Right lobe of liver (tissue), 4 donors: ENCODE results near the gene RBM33.

Experiments used
- POLR2A ChIP-seq: fragments of 450-650 bp; IDR thresholded peaks from one replicate; pipeline ENCODE4 v1.6.1; 2017; ENCODE audit warnings: antibody characterized with exemption, mild to moderate bottlenecking
- TF ChIP-seq, protein P1 (sequence below), 4 donors: fragments of 200-600 bp in 3 of 4; fragments of 450-650 bp in 1 of 4; IDR thresholded peaks; one replicate each; pipeline versions ENCODE4 v1.5.1 to v1.8.0; 2016 to 2022; ENCODE audit warnings: antibody characterized with exemption in 4 of 4, mild to moderate bottlenecking in 2 of 4
- donor health status: DM: no; HTN: no; CAD: no.
- donor health status: DM: no; HTN: no; CAD: no.
- donor health status: DM: no; HTN: yes; CAD: no.

GRCh38 chr7:155647734-155648133 is 3.3 kb downstream of the RBM33 start:
- TF ChIP-seq, protein P1, sequence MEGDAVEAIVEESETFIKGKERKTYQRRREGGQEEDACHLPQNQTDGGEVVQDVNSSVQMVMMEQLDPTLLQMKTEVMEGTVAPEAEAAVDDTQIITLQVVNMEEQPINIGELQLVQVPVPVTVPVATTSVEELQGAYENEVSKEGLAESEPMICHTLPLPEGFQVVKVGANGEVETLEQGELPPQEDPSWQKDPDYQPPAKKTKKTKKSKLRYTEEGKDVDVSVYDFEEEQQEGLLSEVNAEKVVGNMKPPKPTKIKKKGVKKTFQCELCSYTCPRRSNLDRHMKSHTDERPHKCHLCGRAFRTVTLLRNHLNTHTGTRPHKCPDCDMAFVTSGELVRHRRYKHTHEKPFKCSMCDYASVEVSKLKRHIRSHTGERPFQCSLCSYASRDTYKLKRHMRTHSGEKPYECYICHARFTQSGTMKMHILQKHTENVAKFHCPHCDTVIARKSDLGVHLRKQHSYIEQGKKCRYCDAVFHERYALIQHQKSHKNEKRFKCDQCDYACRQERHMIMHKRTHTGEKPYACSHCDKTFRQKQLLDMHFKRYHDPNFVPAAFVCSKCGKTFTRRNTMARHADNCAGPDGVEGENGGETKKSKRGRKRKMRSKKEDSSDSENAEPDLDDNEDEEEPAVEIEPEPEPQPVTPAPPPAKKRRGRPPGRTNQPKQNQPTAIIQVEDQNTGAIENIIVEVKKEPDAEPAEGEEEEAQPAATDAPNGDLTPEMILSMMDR (IDR thresholded peaks at IDR 0.05) = no peak
- TF ChIP-seq POLR2A = no peak
